Measurements from ENCODE around the gene LRRC27.

Gene LRRC27

DNA sequence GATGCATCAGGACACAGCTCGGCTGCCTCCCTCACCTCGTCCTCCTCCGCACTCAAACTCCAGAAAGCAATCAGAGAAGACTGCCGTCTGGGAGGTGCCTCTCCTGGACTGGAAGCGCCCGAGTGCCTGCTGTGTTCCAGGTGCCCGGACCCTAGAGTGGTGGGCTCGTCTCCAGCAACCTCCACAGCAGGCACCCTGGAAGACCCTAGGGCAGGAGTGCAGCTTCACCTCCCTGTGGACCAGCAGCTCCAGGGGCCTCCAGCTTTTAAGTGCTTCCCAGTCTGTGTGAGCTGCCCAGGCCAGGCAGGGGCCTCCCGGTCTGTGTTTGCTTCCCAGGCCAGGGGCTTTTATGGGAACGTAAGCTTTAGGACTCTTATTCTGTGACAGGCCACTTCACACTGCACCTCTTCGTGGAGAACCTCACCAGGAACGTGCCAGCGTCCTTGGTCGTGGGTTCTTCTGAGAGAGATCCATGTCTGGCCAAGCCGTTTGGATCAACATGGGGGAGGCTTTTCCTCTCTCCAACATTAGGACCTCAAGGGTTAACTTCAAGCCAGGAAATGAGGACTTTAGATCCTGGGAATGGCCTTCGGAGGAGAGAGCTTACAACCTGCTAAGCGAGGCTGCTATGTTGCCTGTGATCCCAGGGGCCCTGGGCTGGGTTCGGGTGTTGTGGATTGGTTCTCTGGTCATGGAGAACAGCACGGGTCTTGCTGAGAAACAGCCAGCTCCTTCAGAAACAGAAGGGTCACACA, 59.1 kb downstream of the LRRC27 start:
- DNase-seq (ENCODE audit: low read depth in 3 of 3), result no peak

DNA sequence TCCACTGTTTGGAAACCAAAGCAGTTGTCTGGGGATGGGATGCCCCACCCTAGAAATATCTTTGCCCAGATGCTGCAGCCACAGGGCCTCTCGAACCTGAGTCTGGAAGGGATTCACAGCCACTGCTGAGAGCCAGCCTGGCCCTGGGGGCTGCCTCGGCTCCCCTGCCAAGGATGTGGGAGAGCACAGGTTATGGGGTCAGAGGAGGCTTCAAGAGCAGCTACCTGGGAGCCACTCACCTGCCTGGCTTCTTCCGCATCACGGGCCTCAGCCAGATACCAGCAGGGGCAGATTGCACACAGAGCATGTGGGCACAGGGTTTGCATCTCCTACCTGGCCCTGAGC, 59.7 kb downstream of the LRRC27 start:
- DNase-seq (ENCODE audit: low read depth in 3 of 3), result no peak

DNA sequence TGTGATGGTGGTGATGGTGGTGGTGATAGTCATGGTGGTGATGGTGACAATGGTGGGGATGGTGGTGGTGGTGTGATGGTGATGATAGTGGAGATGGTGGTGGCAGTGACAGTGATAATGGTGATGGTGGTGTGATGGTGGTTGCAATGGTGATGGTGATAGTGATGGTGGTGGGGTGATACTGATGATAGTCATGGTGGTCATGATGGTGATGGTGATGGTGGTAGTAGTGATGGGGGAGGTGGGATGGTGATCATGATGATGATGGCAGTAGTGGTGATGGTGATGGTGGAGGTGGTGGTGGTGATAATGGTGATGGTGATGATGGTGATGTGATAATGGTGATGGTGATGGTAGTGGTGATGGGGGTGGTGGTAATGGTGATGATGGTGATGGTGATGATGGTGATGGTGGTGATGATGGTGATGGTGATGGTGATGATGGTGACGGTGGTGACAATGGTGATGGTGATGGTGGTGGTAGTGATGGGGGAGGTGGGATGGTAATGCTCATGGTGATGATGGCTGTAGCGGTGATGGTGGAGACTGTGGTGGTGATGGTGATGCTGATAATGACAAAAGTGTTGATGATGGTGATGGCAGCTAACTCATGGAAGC, 60.3 kb downstream of the LRRC27 start:
- no peak for DNase-seq (ENCODE audit: low read depth in 3 of 3)

DNA sequence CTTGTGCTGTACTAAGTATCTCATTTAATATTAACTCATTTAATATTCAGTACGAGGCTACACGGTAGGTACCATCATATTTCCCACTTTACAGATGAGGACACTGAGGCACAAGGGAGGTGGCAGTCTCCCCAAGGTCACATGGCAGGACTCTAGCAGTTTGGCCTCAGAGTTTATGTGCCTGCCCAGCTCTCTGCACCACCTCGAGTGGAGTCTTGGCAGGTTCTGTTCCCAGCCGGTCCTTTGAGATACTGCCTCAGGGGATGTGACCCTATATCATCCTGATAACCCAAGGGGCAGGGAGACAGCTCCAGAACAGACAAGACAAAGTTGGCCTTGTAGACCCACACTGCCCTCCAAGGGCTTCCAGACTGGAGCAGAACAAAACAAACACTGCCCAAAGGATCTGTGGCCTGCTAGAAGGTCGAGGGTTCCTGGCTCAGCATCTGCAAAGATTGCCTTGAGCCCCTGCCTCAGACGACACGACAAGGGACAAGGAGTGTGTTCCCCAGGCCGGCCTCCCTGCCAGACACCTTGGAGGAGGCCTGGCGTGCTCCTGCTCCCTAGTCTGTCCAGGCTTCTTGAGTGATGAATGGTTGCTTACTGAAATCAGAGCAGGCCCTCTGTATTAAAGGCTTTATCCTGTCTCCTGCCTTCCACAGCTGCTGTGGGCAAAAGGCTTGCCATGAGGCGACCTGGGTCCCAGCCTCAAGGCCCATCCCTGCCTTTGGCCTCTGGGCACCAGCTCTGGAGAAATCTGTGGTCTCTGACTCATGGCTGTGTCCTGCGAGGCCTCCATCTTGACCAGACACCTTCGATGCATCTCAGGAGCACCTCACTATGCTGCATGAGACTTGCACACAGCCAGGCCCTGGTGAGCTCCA, 61.1 kb downstream of the LRRC27 start:
- DNase-seq (ENCODE audit: low read depth in 3 of 3), result no peak

DNA sequence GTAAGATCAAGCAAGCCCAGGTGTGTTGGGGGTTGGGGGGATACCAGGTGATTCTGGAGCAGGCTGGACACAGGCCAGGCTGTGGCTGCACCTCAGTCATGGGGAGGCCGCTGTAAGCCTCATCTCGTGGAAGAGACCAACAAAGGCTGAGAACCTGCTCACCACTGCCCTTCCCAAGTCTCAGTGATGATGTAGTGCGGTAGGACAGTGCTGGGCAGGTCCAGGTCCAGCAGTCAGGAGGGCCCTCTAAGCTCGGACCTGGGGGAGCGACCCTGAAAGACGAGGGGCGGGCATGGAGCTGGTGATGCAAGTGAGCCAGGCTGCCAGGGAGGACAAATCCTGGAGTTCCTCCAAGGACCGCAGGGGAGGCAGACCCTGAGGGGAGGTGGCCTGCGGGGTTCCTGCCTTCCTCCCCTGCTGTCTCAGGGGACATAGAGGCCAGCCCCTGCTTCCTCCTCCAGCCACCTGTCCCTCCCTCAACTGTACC, 61.7 kb downstream of the LRRC27 start:
- no peak for DNase-seq (ENCODE audit: low read depth in 3 of 3)

DNA sequence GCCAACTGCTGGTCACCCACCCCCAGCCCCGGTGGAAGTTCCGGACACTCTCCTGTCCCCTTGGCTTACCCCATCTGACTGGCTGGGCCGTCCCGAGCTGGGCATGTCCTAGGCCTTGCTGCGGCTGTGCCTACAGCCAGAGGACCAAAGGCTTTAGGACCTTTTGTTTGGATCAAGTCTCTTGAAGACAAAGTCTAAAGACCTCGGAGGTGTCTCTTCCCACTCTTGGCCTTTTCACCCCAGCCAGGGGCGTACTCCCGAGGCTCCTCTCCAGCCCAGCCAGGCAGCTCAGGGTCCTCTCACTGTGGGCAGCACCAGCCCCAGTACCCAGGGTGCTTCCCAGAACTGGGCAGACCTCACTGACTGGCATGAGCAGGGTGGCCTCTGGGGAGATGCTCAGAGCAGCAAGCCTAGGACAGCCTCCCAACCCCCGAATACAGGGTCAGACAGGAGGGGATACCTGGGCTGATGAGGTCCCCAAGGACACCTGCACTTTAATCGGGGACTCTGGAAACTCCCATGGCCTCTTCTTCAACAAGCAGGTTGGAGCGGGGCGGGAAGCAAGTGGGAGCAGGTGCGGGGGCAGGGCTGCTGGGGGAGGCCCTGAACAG, 62.3 kb downstream of the LRRC27 start:
- DNase-seq (ENCODE audit: low read depth in 3 of 3), result no peak

DNA sequence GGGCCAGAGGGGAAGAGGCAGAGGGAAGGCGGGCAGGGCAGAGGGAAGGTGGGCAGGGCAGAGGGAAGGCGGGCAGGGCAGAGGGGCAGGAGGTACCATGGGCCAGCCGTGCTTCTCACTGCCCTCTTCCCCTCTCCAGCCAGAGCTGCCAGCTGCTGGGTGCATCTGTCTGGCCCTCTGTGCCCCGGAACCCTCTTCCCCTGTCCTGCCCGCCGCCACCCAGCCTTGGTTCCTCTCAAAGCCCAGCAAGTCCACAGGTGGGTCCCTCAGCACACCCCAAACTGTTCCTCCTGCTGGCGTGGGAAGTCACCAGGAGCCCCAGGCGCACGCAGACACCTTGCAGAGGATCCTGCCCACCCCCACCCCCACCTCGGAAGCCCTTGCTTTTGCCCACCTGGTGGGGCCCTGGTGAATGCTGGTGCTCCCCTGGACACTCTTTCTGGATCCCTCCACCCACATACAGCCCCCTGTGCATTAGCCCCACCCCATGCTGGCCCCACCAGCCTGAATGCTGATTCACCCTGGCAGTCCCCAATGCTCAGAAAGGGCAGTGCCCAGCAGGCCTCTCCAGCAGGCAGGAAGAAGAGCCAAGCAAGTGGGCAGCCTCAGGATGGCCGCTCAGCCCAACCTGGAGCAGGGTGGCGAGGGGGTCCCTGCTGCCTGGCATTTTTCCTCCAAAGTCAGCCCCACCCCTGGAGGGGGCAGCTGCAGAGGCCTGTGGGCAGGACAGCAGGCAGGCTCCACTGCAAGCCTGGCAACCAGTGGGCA, 63.1 kb downstream of the LRRC27 start:
- DNase-seq (ENCODE audit: low read depth in 3 of 3), result no peak

DNA sequence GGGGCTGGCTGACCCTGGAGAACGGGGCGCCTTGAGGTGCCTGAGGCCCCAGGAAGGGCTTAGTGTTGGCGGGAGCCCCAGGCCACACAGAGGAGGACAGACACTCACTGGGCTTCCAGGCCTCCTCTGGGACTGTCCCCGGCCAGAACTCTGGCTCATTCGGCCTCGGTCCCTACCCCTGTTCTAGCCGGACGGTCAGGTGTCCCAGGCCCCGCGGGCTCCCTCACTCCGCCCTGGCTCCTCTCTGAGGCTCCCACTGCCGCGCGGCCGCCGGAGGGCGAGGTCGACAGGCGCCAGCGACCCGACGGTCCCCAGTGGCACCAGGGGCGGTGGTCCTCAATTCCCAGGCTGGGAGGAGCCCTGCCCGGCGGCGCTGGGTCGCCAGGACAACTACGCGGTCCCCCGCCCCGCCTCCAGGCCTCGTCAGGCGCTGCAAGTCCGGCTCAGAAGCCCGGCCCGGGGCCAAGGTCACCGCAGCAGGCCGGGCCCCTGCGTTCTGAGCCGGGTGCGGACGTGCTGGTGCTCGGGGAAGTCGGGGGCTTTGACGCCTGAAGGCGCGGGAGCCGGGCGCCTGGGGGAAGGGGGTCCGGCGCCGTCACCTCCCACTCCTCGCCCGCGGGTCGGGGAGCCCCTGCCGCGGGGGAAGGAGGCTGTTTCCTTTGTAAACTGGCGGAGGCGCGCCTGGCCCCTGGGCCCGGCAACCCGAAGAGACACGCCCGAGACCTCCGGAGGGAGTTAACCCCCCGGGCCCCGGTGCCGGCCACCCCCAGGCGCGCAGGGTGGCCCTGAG, 63.9 kb downstream of the LRRC27 start:
- no peak for DNase-seq (ENCODE audit: low read depth in 3 of 3)

DNA sequence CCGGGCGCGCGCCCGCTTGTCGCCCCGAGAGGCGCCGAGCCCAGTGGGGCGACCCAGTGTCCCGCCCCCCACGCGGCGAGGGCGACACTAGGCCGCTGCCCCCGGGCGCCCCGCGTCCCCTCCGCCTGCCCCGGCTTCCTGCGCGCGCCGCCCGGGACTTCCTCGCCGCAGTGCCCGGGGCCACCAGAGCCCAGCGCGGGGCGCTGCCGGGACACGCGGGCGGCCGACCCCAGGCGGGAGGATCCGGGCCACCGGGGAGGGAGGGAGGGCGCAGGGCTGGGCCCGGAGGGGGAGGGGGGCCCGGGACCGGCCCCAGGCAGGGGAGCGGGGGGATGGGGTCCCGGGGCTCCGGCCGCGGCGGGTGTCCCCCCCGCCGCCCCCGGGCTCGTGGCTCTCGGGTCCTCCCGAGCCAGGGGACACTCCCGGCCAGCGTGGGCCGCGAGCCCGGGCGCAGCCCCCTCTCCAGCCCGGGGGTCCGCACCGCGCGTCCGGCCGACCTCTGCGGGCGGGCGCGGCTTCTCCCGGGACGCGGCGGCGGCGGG, 64.6 kb downstream of the LRRC27 start:
- DNase-seq (ENCODE audit: low read depth in 3 of 3), result peak; percentile 32 to 42 (median 39)

DNA sequence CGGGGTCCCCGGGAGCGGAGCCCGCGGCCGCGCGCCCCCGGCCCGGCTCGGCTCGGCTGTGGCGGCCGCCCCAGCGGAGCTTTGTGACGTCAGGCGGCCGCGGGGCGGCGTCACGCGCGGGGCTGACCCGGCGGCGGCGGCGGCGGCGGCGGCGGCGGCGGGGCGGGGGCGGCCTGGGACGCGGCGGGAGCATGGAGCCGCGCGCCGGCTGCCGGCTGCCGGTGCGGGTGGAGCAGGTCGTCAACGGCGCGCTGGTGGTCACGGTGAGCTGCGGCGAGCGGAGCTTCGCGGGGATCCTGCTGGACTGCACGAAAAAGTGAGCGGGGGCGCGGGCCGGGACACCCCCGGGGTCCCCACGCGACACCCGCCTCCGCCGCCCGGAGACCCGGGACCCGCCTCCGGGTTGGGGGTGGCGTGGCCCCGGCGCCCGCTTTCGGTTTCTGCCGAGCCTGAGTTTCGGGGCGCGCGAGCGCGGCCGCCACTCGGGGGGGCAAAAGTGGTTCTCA, 65.1 kb downstream of the LRRC27 start, which contains the start of gene PWWP2B:
Gene PWWP2B, plus strand, starts transcription at position 165 of the 506 bp plus-strand sequence. Its CDS starts 27 bp downstream, at position 192.
- DNase-seq (ENCODE audit: low read depth in 3 of 3), result peak; percentile 37 to 47 (median 43)

DNA sequence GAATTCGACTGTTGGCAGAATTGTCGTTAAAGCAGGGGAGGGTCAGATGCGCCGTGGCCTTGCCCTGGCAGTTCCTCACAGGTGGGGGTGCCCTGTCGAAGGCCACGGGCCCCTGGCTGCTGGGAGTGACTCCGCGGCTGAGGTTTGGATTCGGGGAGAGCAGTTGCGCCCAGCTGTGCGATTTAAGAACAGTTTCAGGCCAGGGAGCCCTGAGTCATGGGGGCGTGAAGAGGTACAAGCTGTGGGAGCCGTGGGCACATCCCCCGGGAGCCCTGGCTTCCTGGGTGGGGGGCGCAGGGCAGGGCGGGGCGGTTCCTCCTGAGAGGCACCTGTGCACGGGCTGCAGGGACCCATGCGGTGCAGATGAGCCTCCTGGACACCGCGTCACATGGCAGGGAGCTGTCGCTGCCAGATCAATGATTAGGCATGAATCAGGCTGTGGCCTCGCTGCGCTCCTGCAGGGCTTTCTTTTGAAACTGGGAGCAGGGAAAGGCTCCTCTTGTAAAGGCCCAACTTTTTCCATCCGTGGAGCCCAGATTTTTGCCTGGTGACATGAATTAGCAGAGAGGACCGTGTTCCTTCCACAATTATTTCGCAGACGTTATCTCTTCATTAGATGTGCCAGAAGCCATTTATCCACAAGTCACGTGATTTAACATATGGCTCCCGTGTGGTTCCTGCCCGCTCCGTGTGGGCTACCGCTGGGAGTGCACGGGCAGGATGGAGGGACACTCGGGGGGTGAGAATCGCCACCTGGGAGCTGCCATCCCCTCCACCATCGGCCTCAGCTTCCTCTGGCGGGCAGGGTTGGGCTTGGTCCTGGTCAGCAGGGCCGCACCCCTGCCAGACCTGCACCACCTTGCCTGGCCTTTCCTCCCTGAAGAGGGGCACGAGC, 65.9 kb downstream of the LRRC27 start:
- no peak for DNase-seq (ENCODE audit: low read depth in 3 of 3)

DNA sequence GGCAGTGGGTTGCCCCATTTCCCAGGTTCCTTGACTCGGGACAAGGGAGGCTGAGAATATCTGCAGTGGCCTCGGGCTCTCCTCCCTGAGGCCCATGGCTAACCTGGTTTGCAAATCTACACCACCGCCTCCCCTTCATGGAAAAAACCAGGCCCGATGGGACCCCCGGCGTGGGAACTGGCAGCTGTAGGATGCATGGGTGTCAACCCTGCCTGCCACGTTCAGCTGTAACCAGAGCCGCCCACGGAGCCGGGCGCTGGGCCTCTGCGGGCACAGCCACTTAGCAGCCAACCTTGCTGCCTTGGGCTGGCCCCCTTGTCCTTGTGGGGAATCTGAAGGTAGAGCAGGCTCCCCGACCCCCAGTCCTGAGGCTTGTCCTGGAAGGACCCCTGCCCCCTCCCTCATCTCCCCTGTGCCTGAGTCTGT, 66.6 kb downstream of the LRRC27 start:
- DNase-seq (ENCODE audit: low read depth in 3 of 3), result no peak

DNA sequence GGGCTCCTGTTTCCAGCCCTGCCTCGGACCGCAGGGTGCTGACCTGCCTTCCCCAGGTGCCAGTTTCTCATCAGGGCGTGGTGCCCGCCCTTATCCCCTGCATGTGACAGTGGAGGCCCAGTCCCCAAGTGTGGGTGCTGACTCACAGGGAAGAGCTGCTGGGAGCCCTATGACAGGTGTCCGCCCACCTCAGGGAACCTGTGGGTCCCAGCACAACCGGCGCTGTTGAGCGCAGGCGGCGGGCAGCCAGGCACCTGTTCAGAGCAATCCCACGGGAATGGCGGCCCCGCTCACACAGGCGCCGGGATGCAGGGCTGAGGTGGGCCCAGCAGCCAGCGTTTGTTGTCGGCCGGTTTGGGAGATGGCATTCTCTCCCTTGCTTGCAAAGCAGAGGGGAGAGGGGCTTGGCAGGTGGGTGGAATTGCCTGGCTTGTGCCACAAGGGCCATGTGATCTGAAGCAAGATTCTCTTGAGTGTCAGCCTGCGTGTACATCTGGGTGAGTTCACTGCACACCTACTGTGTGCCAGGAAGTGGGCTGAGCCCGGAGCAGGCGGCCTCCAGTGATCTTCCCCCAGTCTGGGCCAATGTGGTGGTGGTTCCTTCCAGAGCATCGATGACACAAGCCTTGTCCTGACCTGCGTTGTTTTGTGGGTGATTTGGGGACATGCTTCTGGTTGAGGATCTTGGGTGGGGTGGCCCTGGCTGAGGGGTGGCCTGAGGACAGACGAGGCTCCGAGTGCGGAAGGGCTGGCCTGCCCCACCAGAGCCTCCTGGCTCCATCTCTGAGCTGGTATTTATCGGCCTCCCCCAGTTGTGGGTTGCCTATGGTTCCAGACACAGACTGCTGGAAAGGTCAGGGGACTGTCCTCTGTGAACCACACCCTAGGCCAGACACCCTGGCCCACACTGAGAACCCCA, 67.4 kb downstream of the LRRC27 start:
- DNase-seq (ENCODE audit: low read depth in 3 of 3), result no peak

DNA sequence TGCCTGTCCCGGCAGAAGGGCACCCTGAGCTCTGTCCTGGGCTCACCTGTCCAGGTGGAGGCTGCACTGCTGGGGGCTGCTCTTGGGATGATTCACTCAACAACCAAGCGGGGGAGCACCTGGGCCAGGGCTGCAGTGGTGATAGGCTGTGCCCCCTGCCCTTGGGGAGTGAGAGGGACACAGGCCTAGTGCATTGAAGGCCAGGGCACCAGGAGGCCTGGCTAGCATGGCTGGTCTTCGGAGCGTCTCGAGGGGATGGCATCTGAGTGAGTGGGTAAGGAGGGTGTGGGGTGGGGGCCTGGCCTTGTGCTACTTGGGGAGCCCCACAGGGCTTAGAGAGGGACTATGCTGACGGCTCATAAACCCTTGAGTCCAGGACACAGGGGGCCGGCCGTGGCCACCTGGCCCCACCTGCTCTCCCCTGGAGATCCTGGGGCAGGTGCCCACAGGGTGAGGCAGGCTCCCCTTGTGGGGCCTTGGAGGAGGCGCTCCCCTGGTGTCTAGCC, 68.1 kb downstream of the LRRC27 start:
- no peak for DNase-seq (ENCODE audit: low read depth in 3 of 3)

DNA sequence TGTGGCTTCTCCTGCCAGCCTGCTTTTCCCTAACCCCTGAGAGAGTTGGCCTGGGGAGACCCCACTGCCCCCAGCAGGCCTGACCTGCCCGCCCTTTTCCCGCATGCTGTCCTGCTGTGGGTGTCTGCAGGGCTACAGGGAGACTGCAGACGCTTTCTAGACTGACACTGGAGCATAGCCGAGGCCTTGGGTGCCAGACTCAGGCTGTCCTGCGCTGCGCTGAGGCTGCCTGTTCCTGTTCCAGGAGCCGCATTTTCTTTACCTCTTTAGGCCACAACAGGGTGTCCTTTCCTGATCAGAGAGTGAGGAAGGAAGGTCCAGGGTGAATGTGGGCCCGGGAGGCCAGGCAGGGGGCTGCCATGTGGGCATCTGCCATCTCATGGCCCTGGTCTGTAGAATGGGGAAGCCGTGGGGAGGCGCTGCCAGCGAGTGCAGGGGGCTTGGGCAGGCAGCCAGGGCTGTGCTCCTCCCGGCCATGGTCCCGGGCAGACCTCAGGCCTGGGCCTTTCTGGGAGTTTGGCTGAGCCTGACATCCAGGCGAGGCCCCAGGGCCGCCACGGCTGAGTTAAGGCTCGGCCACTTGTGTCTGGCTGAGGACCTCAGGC, 68.7 kb downstream of the LRRC27 start:
- DNase-seq (ENCODE audit: low read depth in 3 of 3), result no peak

DNA sequence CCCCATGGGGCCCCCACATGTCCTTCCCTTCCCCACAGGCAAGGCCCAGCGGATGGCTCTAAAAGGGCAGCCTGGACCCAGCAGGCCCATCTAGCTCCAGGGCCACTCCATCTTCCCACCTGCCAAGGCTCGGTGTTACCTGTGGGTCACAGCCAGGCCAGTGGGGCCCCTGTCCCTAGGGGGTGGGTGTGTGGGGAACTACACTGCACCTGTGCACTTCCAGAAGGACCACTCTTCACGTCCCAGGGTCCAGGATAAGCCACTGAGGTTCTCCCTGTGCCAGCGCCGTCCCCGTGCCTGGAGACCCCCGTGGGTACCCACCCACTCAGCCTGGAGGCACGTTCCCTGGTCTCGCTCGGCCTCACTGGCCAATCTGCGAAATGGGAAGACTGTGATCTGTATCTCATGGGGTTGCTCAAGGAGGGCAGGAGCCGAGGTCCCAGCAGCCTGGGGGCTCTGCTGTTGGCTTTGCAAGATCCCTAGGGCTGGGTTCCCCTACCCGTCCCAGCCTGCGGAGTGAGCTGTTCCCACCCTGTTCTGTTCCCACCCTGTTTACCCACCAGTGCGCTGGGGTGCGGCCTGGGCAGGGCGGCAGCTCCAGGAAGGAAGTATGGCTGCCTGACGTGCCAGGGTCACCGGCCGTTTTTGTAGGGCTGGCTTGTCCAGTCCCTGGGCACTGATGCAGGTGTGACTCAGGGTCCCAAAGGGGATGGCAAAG, 69.6 kb downstream of the LRRC27 start:
- DNase-seq (ENCODE audit: low read depth in 3 of 3), result no peak
